ENCODE data around the gene PRRG4. TPM values are rescaled to one million over a fixed set of nuclear protein-coding genes. Genes with fewer than 3 reads are reported as not detected.

The PRRG4 gene
- total RNA-seq = 4.0 TPM

GRCh38 chr11:32829680-32830412 lies at the start of gene PRRG4:
PRRG4 (plus strand) TSS chr11:32829927; CDS start chr11:32830530, 603 bp downstream.

GRCh38 chr11:32794439-32794838 lies 35.3 kb upstream of the PRRG4 start, which contains the start of gene CCDC73:
CCDC73 (minus strand) TSS chr11:32794662; CDS start chr11:32760243, 34,419 bp downstream.

GRCh38 chr11:32892355-32893092 lies 62.8 kb downstream of the PRRG4 start, which contains the start of gene QSER1:
QSER1 (plus strand) TSS chr11:32892811; CDS start chr11:32893126, 315 bp downstream.

Other genes starting within 250 kb of the PRRG4 start
- 328 TPM for gene EIF3M, start 246.1 kb upstream of the PRRG4 start, total RNA-seq
- gene CCDC73, start 35.3 kb upstream of the PRRG4 start, total RNA-seq = 0.06 TPM
- 38.5 TPM for gene QSER1, start 62.9 kb downstream of the PRRG4 start, total RNA-seq
- gene DEPDC7, start 186.0 kb downstream of the PRRG4 start, total RNA-seq = 3.9 TPM
- gene TCP11L1, start 209.6 kb downstream of the PRRG4 start, total RNA-seq = 16.6 TPM